HuH-7.5 (cell line): ENCODE results near the gene SPPL3.

ENCODE experiments used
- DNase-seq: peaks from one replicate; pipeline ENCODE4 v3.0.0; 2011; ENCODE audit warnings: low spot score

The SPPL3 gene

GRCh38 chr12:120784804-120785203 is 119.4 kb downstream of the SPPL3 start:
- no peak for DNase-seq

- DNase-seq, result no peak
Measured at GRCh38 chr12:120783197-120783596, 121.0 kb downstream of the SPPL3 start.

- no peak for DNase-seq
Measured at GRCh38 chr12:120775862-120776552, 128.2 kb downstream of the SPPL3 start.

- no peak for DNase-seq
Measured at GRCh38 chr12:120774169-120774916, 129.8 kb downstream of the SPPL3 start.

GRCh38 chr12:120771097-120771496 is 133.1 kb downstream of the SPPL3 start:
- DNase-seq, result no peak

- no peak for DNase-seq
Measured at GRCh38 chr12:120767071-120768024, 136.8 kb downstream of the SPPL3 start.

GRCh38 chr12:120766566-120766965 is 137.6 kb downstream of the SPPL3 start:
- no peak for DNase-seq

- DNase-seq, result no peak
Measured at GRCh38 chr12:120764816-120765215, 139.3 kb downstream of the SPPL3 start.

- DNase-seq, result no peak
Measured at GRCh38 chr12:120763250-120763649, 140.9 kb downstream of the SPPL3 start.

- DNase-seq, result no peak
Measured at GRCh38 chr12:120762086-120762485, 142.1 kb downstream of the SPPL3 start.

- no peak for DNase-seq
Measured at GRCh38 chr12:120761519-120761934, 142.6 kb downstream of the SPPL3 start.

- no peak for DNase-seq
Measured at GRCh38 chr12:120760349-120761254, 143.6 kb downstream of the SPPL3 start.

GRCh38 chr12:120759591-120760348 is 144.4 kb downstream of the SPPL3 start:
- DNase-seq, result no peak

- DNase-seq, result no peak
Measured at GRCh38 chr12:120758798-120759590, 145.2 kb downstream of the SPPL3 start.

- DNase-seq, result no peak
Measured at GRCh38 chr12:120757949-120758348, 146.2 kb downstream of the SPPL3 start.

GRCh38 chr12:120757226-120757742 is 146.9 kb downstream of the SPPL3 start:
- DNase-seq, result no peak

GRCh38 chr12:120755269-120755668 is 148.9 kb downstream of the SPPL3 start:
- no peak for DNase-seq

GRCh38 chr12:120754792-120755191 is 149.4 kb downstream of the SPPL3 start:
- DNase-seq, result no peak

- no peak for DNase-seq
Measured at GRCh38 chr12:120751389-120751788, 152.8 kb downstream of the SPPL3 start.

- DNase-seq, result no peak
Measured at GRCh38 chr12:120750806-120751205, 153.4 kb downstream of the SPPL3 start.
